ENCODE measurements around the gene TSN. TPM values are rescaled to one million over a fixed set of nuclear protein-coding genes. Genes with fewer than 3 reads are reported as not detected.
A peak's percentile ranks its signal among the peaks of the same experiment; 100 is the strongest.
"Not testable (repeated sequence)": the region's sequence is repeated elsewhere in the genome, so short reads cannot be mapped to it uniquely, and the experiment has no call there.

TSN gene
- total RNA-seq, 1 donor from 2014 or later = 68.2 TPM

DNA sequence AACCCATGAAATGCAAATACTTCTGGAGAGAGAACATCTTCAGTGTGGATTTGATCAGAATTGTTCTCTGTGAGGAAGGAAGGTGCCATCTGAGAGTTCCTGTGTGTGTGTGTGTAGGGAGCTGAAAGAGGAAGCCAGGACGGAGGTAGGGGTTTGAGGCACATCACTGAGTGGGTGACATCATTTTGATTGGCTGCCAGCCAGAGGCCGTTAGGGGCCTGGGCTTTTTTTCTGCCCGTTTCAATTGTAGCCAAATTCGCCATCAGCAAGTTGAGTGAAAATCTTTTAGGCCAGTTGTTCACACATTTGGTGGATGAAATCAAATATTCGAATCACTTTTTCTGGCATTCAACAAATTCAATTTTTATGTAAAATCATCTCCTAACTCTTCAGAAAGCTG lies 48.9 kb downstream of the TSN start:
- H3K4me3 Mint-ChIP-seq (ENCODE audit: unreplicated experiment) = no peak overlapping the region
- DNase-seq (ENCODE audit: low read depth) = peak; percentile 31
- H3K27me3 ChIP-seq (ENCODE audit: insufficient read depth, low read length) = no peaks in the 10 kb centered on the region

DNA sequence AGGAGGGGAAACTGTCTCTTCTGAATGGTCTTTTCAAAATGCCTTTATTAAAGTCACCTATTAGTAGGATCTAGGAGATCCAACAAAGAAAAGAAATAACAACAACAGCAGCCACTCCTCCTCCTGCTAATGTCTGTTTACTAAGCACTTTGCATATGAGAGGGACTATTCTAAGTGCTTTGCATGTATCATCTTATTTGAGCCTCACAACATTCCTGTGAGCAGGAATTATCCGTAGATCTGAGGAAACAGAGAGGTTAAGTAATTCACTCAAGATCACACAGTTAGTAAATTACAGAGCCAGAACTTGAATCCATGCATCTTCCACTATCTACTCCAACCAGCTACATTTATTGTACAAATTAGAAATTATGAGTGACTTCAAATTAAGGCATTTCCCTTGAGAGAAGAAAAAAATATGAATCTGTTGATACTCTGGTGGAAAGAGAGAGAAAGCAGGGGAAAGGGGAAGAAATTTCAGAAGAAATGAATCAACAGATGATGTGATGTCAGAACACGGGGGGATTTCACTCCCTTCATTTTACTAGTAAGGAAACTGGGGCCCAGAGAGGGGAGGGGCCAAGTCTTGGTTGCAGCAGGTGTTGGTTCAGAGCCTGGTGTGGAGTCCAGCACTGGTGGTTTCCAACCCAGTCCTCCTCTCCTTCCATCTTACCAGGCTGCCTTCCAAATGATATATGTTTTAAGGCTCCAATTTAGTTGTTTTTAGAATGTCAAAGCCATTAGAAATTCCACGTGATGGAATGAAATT lies 49.7 kb downstream of the TSN start:
- no peak overlapping the region for H3K9ac ChIP-seq (ENCODE audit: low read length)
- Mint-ChIP-seq H3K4me3 (ENCODE audit: unreplicated experiment) (no peak overlapping the region), H3K9me3 (ENCODE audit: unreplicated experiment) (peaks cover 4% of the 10 kb centered on the region), H3K27ac (ENCODE audit: unreplicated experiment) (no peak overlapping the region), H3K27me3 (ENCODE audit: low read depth, unreplicated experiment) (peaks cover 5% of the 10 kb centered on the region), H3K36me3 (ENCODE audit: low read depth, unreplicated experiment) (no peaks in the 10 kb centered on the region), H3K4me1 (ENCODE audit: low read depth, unreplicated experiment) (peaks cover 8% of the 10 kb centered on the region)
- peak overlapping the region; percentile 9 for H2AFZ ChIP-seq (ENCODE audit: low read depth, low read length)
- H3K4me3 ChIP-seq (ENCODE audit: insufficient read depth, low read depth, low read length) = no peak overlapping the region
- DNase-seq (ENCODE audit: low read depth) = no peak
- no peaks in the 10 kb centered on the region for H3K9me3 ChIP-seq (ENCODE audit: insufficient read depth, low read depth, low read length)
- no peak for TF ChIP-seq EZH2 (IDR thresholded peaks at IDR 0.05; ENCODE audit: insufficient read depth, low read length)
- TF ChIP-seq, protein P1, sequence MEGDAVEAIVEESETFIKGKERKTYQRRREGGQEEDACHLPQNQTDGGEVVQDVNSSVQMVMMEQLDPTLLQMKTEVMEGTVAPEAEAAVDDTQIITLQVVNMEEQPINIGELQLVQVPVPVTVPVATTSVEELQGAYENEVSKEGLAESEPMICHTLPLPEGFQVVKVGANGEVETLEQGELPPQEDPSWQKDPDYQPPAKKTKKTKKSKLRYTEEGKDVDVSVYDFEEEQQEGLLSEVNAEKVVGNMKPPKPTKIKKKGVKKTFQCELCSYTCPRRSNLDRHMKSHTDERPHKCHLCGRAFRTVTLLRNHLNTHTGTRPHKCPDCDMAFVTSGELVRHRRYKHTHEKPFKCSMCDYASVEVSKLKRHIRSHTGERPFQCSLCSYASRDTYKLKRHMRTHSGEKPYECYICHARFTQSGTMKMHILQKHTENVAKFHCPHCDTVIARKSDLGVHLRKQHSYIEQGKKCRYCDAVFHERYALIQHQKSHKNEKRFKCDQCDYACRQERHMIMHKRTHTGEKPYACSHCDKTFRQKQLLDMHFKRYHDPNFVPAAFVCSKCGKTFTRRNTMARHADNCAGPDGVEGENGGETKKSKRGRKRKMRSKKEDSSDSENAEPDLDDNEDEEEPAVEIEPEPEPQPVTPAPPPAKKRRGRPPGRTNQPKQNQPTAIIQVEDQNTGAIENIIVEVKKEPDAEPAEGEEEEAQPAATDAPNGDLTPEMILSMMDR (IDR thresholded peaks at IDR 0.05; ENCODE audit: insufficient read depth, low read depth, low read length) = no peak
- H3K4me1 ChIP-seq (ENCODE audit: insufficient read depth, low read length) = no peaks in the 10 kb centered on the region
- no peak for FAIRE-seq
- H3K36me3 ChIP-seq (ENCODE audit: insufficient read depth, low read length) = no peaks in the 10 kb centered on the region
- H3K4me2 ChIP-seq (ENCODE audit: low read length) = no peak overlapping the region
- no peaks in the 10 kb centered on the region for H4K20me1 ChIP-seq (ENCODE audit: insufficient read depth, low read length)
- H3K27me3 ChIP-seq (ENCODE audit: insufficient read depth, low read length) = peaks cover 2% of the 10 kb centered on the region
- H3K79me2 ChIP-seq (ENCODE audit: insufficient read depth, low read length) = no peaks in the 10 kb centered on the region
- H3K27ac ChIP-seq (ENCODE audit: low read depth, low read length) = no peak overlapping the region

More for the DNA sequence above, 48.9 kb downstream of the TSN start:
- H3K4me3 ChIP-seq (ENCODE audit: insufficient read depth, low read depth, low read length) = no peak overlapping the region
- no peaks in the 10 kb centered on the region for H4K20me1 ChIP-seq (ENCODE audit: insufficient read depth, low read length)
- Mint-ChIP-seq H3K27me3 (ENCODE audit: low read depth, unreplicated experiment) (peaks cover 5% of the 10 kb centered on the region), H3K9me3 (ENCODE audit: unreplicated experiment) (peaks cover 4% of the 10 kb centered on the region), H3K27ac (ENCODE audit: unreplicated experiment) (no peak overlapping the region), H3K36me3 (ENCODE audit: low read depth, unreplicated experiment) (no peaks in the 10 kb centered on the region), H3K4me1 (ENCODE audit: low read depth, unreplicated experiment) (peaks cover 8% of the 10 kb centered on the region)
- no peaks in the 10 kb centered on the region for H3K79me2 ChIP-seq (ENCODE audit: insufficient read depth, low read length)
- no peaks in the 10 kb centered on the region for H3K4me1 ChIP-seq (ENCODE audit: insufficient read depth, low read length)
- no peaks in the 10 kb centered on the region for H3K9me3 ChIP-seq (ENCODE audit: insufficient read depth, low read depth, low read length)
- no peak overlapping the region for H3K4me2 ChIP-seq (ENCODE audit: low read length)
- TF ChIP-seq EZH2 (IDR thresholded peaks at IDR 0.05; ENCODE audit: insufficient read depth, low read length) = no peak
- TF ChIP-seq, protein P1 (IDR thresholded peaks at IDR 0.05; ENCODE audit: insufficient read depth, low read depth, low read length) = no peak
- no peak overlapping the region for H3K27ac ChIP-seq (ENCODE audit: low read depth, low read length)
- H3K9ac ChIP-seq (ENCODE audit: low read length) = no peak overlapping the region
- no peaks in the 10 kb centered on the region for H3K36me3 ChIP-seq (ENCODE audit: insufficient read depth, low read length)
- no peak for FAIRE-seq
- no peak overlapping the region for H2AFZ ChIP-seq (ENCODE audit: low read depth, low read length)

- Mint-ChIP-seq H3K9me3 (ENCODE audit: unreplicated experiment) (peaks cover 4% of the 10 kb centered on the region), H3K36me3 (ENCODE audit: low read depth, unreplicated experiment) (no peaks in the 10 kb centered on the region), H3K4me3 (ENCODE audit: unreplicated experiment) (no peak overlapping the region), H3K4me1 (ENCODE audit: low read depth, unreplicated experiment) (peaks cover 8% of the 10 kb centered on the region), H3K27ac (ENCODE audit: unreplicated experiment) (no peak overlapping the region), H3K27me3 (ENCODE audit: low read depth, unreplicated experiment) (peaks cover 6% of the 10 kb centered on the region)
- Histone ChIP-seq H3K27ac (ENCODE audit: low read depth, low read length) (no peak overlapping the region), H3K9me3 (ENCODE audit: insufficient read depth, low read depth, low read length) (no peaks in the 10 kb centered on the region), H3K27me3 (ENCODE audit: insufficient read depth, low read length) (peaks cover 2% of the 10 kb centered on the region), H3K4me1 (ENCODE audit: insufficient read depth, low read length) (no peaks in the 10 kb centered on the region), H3K36me3 (ENCODE audit: insufficient read depth, low read length) (no peaks in the 10 kb centered on the region), H3K4me3 (ENCODE audit: insufficient read depth, low read depth, low read length) (no peak overlapping the region), H2AFZ (ENCODE audit: low read depth, low read length) (no peak overlapping the region), H4K20me1 (ENCODE audit: insufficient read depth, low read length) (no peaks in the 10 kb centered on the region), H3K9ac (ENCODE audit: low read length) (no peak overlapping the region), H3K4me2 (ENCODE audit: low read length) (no peak overlapping the region), H3K79me2 (ENCODE audit: insufficient read depth, low read length) (no peaks in the 10 kb centered on the region)
- no peak for FAIRE-seq
- TF ChIP-seq EZH2 (IDR thresholded peaks at IDR 0.05; ENCODE audit: insufficient read depth, low read length) = no peak
- TF ChIP-seq, protein P1 (IDR thresholded peaks at IDR 0.05; ENCODE audit: insufficient read depth, low read depth, low read length) = no peak
- DNase-seq (ENCODE audit: low read depth) = no peak
Measured at GRCh38 chr2:121805766-121806143, 50.3 kb downstream of the TSN start.

- H4K20me1 ChIP-seq (ENCODE audit: insufficient read depth, low read length); H3K79me2 ChIP-seq (ENCODE audit: insufficient read depth, low read length); H3K4me1 Mint-ChIP-seq (ENCODE audit: low read depth, unreplicated experiment); H3K4me3 Mint-ChIP-seq (ENCODE audit: unreplicated experiment); H3K36me3 Mint-ChIP-seq (ENCODE audit: low read depth, unreplicated experiment); H3K4me1 ChIP-seq (ENCODE audit: insufficient read depth, low read length); H3K36me3 ChIP-seq (ENCODE audit: insufficient read depth, low read length); DNase-seq (ENCODE audit: low read depth); H3K27me3 ChIP-seq (ENCODE audit: insufficient read depth, low read length); H3K4me2 ChIP-seq (ENCODE audit: low read length); H2AFZ ChIP-seq (ENCODE audit: low read depth, low read length); H3K9ac ChIP-seq (ENCODE audit: low read length); FAIRE-seq; H3K27me3 Mint-ChIP-seq (ENCODE audit: low read depth, unreplicated experiment); H3K27ac ChIP-seq (ENCODE audit: low read depth, low read length); H3K9me3 ChIP-seq (ENCODE audit: insufficient read depth, low read depth, low read length); H3K4me3 ChIP-seq (ENCODE audit: insufficient read depth, low read depth, low read length); H3K27ac Mint-ChIP-seq (ENCODE audit: unreplicated experiment); H3K9me3 Mint-ChIP-seq (ENCODE audit: unreplicated experiment): not testable (repeated sequence)
Measured at GRCh38 chr2:121807771-121808170, 52.3 kb downstream of the TSN start.

Measured in astrocyte (in vitro differentiated cells and primary cell).